Thyroid gland (tissue), 4 donors: ENCODE measurements around the gene GDPD3.

ENCODE experiments used
- POLR2A ChIP-seq, 2 donors: fragments of 450-650 bp; IDR thresholded peaks; one replicate each; pipeline ENCODE4 v1.6.1; 2017; ENCODE audit warnings: antibody characterized with exemption in 2 of 2, mild to moderate bottlenecking in 2 of 2, moderate library complexity in 1 of 2
- TF ChIP-seq, protein P1 (sequence below), 6 experiments: fragments of 200-600 bp in 3 of 6; fragments of 450-650 bp in 3 of 6; sonication (generic) in 3 of 6; IDR thresholded peaks; one replicate each; pipeline ENCODE4 v1.5.1; 2016 to 2019; ENCODE audit warnings: antibody characterized with exemption in 6 of 6, mild to moderate bottlenecking in 2 of 6, inconsistent platforms in 1 of 6, moderate library complexity in 1 of 6

GRCh38 chr16:30137897-30138296 lies 24.6 kb upstream of the GDPD3 start:
- TF ChIP-seq, protein P1, sequence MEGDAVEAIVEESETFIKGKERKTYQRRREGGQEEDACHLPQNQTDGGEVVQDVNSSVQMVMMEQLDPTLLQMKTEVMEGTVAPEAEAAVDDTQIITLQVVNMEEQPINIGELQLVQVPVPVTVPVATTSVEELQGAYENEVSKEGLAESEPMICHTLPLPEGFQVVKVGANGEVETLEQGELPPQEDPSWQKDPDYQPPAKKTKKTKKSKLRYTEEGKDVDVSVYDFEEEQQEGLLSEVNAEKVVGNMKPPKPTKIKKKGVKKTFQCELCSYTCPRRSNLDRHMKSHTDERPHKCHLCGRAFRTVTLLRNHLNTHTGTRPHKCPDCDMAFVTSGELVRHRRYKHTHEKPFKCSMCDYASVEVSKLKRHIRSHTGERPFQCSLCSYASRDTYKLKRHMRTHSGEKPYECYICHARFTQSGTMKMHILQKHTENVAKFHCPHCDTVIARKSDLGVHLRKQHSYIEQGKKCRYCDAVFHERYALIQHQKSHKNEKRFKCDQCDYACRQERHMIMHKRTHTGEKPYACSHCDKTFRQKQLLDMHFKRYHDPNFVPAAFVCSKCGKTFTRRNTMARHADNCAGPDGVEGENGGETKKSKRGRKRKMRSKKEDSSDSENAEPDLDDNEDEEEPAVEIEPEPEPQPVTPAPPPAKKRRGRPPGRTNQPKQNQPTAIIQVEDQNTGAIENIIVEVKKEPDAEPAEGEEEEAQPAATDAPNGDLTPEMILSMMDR (IDR thresholded peaks at IDR 0.05): no peak
- no peak for TF ChIP-seq POLR2A (IDR thresholded peaks at IDR 0.05)
